Cardiac fibroblast (primary cell): ENCODE measurements around the gene MYADML2.

Experiments used
- DNase-seq, 2 donors: peaks; one replicate each; pipeline versions ENCODE4 v3.0.0 to v3.0.0-alpha.2; 2010; ENCODE audit warnings: low read depth in 2 of 2
- H3K4me3 ChIP-seq, 2 donors: replicated peaks in 1 of 2; 1 replicate in 1 of 2; 2 replicates in 1 of 2; pipeline ENCODE4 v1.5.1; 2011; ENCODE audit warnings: low read depth in 2 of 2, low read length in 2 of 2, mild to moderate bottlenecking in 2 of 2, moderate library complexity in 1 of 2
- TF ChIP-seq, protein P1 (sequence below): IDR thresholded peaks from one replicate; pipeline ENCODE4 v1.5.1; 2011; ENCODE audit warnings: low read depth, mild to moderate bottlenecking, low read length, inconsistent platforms

The MYADML2 gene

DNA sequence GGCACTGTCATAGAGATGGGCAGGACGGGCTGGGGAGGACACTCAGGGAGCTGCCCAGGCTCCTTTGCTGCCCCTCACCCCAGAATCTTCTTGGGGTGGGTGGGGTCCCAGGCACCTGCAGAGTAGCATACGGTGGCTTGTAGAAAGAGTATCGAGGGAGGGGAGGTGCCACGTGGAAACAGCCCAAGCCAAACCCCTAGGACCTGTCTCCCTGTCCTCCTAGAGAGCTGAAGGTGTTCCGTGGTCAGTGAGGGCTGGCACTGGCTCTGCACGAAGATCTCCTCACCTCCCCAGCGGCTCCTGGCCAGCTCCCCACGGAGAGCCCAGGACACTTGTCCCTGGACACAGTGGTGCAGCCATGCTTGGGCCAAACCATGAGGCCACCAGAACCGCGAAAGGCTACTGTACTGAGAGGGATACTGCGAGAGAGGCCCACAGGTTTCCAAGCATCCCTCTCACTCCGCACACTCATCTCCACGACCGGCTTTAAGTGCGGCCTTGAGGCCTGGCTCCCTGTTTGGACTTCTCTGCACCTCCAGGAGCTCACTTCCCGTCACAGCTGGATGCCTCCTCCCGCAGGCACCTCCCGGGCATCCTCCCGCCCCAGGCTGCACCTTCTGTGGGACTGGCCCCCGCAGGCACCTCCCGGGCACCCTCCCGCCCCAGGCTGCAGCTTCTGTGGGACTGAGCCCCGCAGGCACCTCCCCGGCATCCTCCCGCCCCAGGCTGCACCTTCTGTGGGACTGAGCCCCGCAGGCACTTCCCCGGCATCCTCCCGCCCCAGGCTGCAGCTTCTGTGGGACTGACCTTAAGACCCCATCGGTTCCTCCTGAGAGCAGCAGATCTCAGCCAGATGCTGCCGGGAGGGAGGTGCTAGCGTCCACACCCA lies 17.5 kb downstream of the MYADML2 start:
- TF ChIP-seq, protein P1, sequence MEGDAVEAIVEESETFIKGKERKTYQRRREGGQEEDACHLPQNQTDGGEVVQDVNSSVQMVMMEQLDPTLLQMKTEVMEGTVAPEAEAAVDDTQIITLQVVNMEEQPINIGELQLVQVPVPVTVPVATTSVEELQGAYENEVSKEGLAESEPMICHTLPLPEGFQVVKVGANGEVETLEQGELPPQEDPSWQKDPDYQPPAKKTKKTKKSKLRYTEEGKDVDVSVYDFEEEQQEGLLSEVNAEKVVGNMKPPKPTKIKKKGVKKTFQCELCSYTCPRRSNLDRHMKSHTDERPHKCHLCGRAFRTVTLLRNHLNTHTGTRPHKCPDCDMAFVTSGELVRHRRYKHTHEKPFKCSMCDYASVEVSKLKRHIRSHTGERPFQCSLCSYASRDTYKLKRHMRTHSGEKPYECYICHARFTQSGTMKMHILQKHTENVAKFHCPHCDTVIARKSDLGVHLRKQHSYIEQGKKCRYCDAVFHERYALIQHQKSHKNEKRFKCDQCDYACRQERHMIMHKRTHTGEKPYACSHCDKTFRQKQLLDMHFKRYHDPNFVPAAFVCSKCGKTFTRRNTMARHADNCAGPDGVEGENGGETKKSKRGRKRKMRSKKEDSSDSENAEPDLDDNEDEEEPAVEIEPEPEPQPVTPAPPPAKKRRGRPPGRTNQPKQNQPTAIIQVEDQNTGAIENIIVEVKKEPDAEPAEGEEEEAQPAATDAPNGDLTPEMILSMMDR, result no peak
- no peak overlapping the region for H3K4me3 ChIP-seq
- DNase-seq, result no peak

DNA sequence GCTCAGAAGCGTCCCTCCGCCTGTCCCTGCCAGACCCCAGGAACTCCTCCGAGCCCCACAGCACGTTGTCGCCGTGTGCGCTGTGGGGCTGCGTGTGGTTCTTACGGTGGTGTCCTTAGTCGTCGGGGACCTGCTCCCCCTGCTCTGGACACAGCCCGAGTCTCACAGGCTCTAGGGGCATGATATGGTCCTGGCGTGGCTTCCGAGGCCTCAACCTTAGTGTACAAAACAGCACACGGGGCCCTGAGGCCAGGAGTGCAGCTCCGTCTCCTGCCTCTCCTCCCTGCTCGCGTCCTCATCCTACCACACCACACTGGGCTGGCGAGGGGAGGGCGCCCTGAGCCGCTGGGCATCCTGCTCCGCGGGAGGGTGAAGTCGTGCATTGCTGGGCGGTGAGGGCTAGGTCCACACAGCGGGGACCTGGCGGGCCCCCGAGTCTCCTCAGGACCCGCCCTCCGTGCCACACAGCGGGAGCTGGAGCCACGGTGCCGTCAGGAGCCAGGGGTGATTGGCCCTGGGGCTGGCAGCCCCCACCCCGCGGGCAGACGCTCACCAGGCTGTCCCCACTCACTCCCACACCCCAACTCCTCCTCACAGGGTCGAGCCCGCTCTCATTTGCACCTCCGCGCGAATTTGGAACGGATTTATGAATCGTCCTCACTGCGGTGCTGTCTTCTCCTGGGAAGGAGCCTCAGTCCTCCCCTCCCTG lies 18.3 kb downstream of the MYADML2 start:
- TF ChIP-seq, protein P1, result no peak
- H3K4me3 ChIP-seq, result peak overlapping the region; percentile 42 to 77
- no peak for DNase-seq

- TF ChIP-seq, protein P1, result peak; percentile 15
- peak within 1 kb of the TSS; percentile 77 to 87 for H3K4me3 ChIP-seq
- peak; percentile 95 to 97 for DNase-seq
Observed at GRCh38 chr17:81927653-81928543, 19.1 kb downstream of the MYADML2 start, which contains the start of gene MAFG. MAFG (minus strand) TSS chr17:81927735; CDS start chr17:81923185, 4,550 bp downstream.

GRCh38 chr17:81927152-81927652 lies 19.8 kb downstream of the MYADML2 start:
- DNase-seq, result no peak
- TF ChIP-seq, protein P1, result no peak
- H3K4me3 ChIP-seq, result peak overlapping the region; percentile 77 to 87

DNA sequence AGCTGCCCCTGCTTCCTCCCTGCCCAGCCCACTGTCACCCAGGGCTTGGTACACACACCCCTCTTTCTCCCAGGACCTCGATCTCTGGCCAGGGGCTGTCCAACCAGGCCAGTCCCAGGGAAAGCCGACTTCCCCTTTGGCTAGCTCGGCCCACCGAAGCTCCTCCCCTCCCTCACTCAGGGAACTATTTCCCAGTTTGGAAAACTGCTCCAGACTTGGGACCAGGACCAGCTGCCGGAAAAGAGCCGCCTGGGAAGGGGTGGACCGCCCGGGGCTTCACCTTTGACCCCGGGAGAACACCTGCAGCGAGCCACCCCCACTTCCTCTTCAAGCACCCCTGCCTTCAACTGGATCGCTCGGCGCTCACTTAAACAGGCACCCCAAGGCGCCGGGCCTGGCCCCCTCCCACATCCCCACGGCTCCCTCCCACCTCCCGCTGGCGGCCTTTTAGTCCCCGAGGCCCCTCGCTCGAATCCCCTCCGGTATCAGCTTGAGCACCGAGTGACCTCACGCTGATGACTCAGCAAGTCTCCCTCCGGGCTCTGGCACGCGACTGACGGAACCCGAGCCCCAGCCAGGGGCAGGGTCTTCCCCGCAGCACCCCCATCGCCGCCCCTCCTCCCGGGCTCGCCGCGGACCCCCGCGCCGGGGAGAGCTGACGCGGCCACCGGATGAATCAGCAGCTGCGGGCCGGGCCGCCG lies 20.4 kb downstream of the MYADML2 start:
- peak; percentile 71 to 90 for DNase-seq
- H3K4me3 ChIP-seq, result peak overlapping the region; percentile 77 to 87
- TF ChIP-seq, protein P1, result no peak
